Measurements from ENCODE around the gene PHF20. TPM values are rescaled to one million over a fixed set of nuclear protein-coding genes. Genes with fewer than 3 reads are reported as not detected.

PHF20 gene
- total and polyA plus RNA-seq, 2 of the 13 experiments (the other 11 are each of a cell fraction or from before 2014, with no cell fraction given), result 22.8 to 34.1 TPM

GRCh38 chr20:35742741-35743523, 28.9 kb upstream of the PHF20 start (continued):
- TF ChIP-seq RELA (CRISPR knock-in tag; IDR thresholded peaks at IDR 0.05) (no peak; the same call in 1 of the 2 replicates), ATAD3A (CRISPR knock-in tag; IDR thresholded peaks at IDR 0.05) (no peak), JUND (CRISPR knock-in tag; IDR thresholded peaks at IDR 0.05) (no peak), FOXJ3 (CRISPR knock-in tag; IDR thresholded peaks at IDR 0.05; ENCODE audit: borderline replicate concordance) (no peak), ZNF180 (CRISPR knock-in tag; IDR thresholded peaks at IDR 0.05; ENCODE audit: borderline replicate concordance, low read depth) (no peak), SOX13 (IDR thresholded peaks at IDR 0.05) (no peak), SOX13 (CRISPR knock-in tag; conservative IDR thresholded peaks at IDR 0.05 in 1 of 2, IDR thresholded peaks at IDR 0.05 in 1 of 2) (no peak; a peak in 1 of 4 replicates), ZNF879 (CRISPR knock-in tag; IDR thresholded peaks at IDR 0.05) (no peak), ZNF136 (CRISPR knock-in tag; IDR thresholded peaks at IDR 0.05; ENCODE audit: low read depth) (no peak; the same call in 1 of the 2 replicates), ISX (CRISPR knock-in tag; conservative IDR thresholded peaks at IDR 0.05) (no peak; the same call in 1 of the 2 replicates), CCAR2 (optimal IDR thresholded peaks at IDR 0.05; ENCODE audit: low read depth, low read length) (no peak), ZNF552 (CRISPR knock-in tag; IDR thresholded peaks at IDR 0.05; ENCODE audit: borderline replicate concordance) (no peak), ZNF572 (CRISPR knock-in tag; IDR thresholded peaks at IDR 0.05) (no peak), ZNF782 (CRISPR knock-in tag; IDR thresholded peaks at IDR 0.05; ENCODE audit: borderline replicate concordance) (no peak), KDM1A (CRISPR knock-in tag; IDR thresholded peaks at IDR 0.05) (no peak), CHD4 (IDR thresholded peaks at IDR 0.05; ENCODE audit: borderline replicate concordance, low read length) (peak; percentile 32; the same call in 1 of the 2 replicates), TAF1 (CRISPR knock-in tag; IDR thresholded peaks at IDR 0.05) (no peak), SCMH1 (CRISPR knock-in tag; IDR thresholded peaks at IDR 0.05; ENCODE audit: borderline replicate concordance) (no peak), PPARG (CRISPR knock-in tag; conservative IDR thresholded peaks at IDR 0.05) (no peak; the same call in 1 of the 2 replicates), ZNF569 (CRISPR knock-in tag; IDR thresholded peaks at IDR 0.05; ENCODE audit: borderline replicate concordance) (no peak), ZNF224 (CRISPR knock-in tag; IDR thresholded peaks at IDR 0.05) (0 out of 2 replicates have a peak, but pooled peaks have one; percentile 63), ZNF263 (CRISPR knock-in tag; IDR thresholded peaks at IDR 0.05) (no peak; the same call in 1 of the 2 replicates), HNRNPUL1 (IDR thresholded peaks at IDR 0.05; ENCODE audit: low read depth, low read length) (no peak), ZIK1 (CRISPR knock-in tag; IDR thresholded peaks at IDR 0.05; ENCODE audit: borderline replicate concordance, low read depth) (no peak), FOXK2 (IDR thresholded peaks at IDR 0.05) (no peak), NFKBIZ (CRISPR knock-in tag; IDR thresholded peaks at IDR 0.05) (no peak)
- TF ChIP-seq, protein P1, sequence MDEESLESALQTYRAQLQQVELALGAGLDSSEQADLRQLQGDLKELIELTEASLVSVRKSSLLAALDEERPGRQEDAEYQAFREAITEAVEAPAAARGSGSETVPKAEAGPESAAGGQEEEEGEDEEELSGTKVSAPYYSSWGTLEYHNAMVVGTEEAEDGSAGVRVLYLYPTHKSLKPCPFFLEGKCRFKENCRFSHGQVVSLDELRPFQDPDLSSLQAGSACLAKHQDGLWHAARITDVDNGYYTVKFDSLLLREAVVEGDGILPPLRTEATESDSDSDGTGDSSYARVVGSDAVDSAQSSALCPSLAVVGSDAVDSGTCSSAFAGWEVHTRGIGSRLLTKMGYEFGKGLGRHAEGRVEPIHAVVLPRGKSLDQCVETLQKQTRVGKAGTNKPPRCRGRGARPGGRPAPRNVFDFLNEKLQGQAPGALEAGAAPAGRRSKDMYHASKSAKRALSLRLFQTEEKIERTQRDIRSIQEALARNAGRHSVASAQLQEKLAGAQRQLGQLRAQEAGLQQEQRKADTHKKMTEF (CRISPR knock-in tag; IDR thresholded peaks at IDR 0.05), result no peak
- TF ChIP-seq, protein P2, sequence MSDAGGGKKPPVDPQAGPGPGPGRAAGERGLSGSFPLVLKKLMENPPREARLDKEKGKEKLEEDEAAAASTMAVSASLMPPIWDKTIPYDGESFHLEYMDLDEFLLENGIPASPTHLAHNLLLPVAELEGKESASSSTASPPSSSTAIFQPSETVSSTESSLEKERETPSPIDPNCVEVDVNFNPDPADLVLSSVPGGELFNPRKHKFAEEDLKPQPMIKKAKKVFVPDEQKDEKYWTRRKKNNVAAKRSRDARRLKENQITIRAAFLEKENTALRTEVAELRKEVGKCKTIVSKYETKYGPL (CRISPR knock-in tag; IDR thresholded peaks at IDR 0.05), result no peak
- TF ChIP-seq, protein P3, sequence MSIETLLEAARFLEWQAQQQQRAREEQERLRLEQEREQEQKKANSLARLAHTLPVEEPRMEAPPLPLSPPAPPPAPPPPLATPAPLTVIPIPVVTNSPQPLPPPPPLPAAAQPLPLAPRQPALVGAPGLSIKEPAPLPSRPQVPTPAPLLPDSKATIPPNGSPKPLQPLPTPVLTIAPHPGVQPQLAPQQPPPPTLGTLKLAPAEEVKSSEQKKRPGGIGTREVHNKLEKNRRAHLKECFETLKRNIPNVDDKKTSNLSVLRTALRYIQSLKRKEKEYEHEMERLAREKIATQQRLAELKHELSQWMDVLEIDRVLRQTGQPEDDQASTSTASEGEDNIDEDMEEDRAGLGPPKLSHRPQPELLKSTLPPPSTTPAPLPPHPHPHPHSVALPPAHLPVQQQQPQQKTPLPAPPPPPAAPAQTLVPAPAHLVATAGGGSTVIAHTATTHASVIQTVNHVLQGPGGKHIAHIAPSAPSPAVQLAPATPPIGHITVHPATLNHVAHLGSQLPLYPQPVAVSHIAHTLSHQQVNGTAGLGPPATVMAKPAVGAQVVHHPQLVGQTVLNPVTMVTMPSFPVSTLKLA (IDR thresholded peaks at IDR 0.05), result no peak
